GM12873 (cell line): ENCODE measurements around the gene IFITM5.

Experiments
- CTCF ChIP-seq: IDR thresholded peaks from 2 replicates; pipeline ENCODE4 v1.5.1; 2012; ENCODE audit warnings: low read depth, mild to moderate bottlenecking, moderate library complexity, low read length, control low read depth; ENCODE audit not compliant: insufficient read depth; ENCODE audit errors: missing control alignments

IFITM5 gene

GRCh38 chr11:304061-304506 lies 4.8 kb upstream of the IFITM5 start:
- no peak for TF ChIP-seq CTCF

GRCh38 chr11:303363-303762 lies 4.0 kb upstream of the IFITM5 start:
- TF ChIP-seq CTCF = no peak

- TF ChIP-seq CTCF = peak; percentile 6
Measured at GRCh38 chr11:299951-300735, 817 bp upstream of the IFITM5 start.

- TF ChIP-seq CTCF = no peak
Measured at GRCh38 chr11:298406-299065, 790 bp downstream of the IFITM5 start.

- TF ChIP-seq CTCF = no peak
Measured at GRCh38 chr11:297586-298405, 1.5 kb downstream of the IFITM5 start.

GRCh38 chr11:297051-297585 lies 2.2 kb downstream of the IFITM5 start:
- no peak for TF ChIP-seq CTCF
